HG02588 (cell line): ENCODE measurements around the gene UBTF.

Experiments
- ATAC-seq: cut with Tn5 transposase; IDR thresholded peaks from one replicate; pipeline ENCODE4 v1.9.1; 2021; ENCODE audit warnings: mild to moderate bottlenecking, moderate library complexity; ENCODE audit not compliant: unreplicated experiment

UBTF gene

GRCh38 chr17:44198721-44199552, 20.5 kb downstream of the UBTF start:
- peak; percentile 28 for ATAC-seq

- no peak for ATAC-seq
These were observed 21.3 kb downstream of the UBTF start for GRCh38 chr17:44197980-44198720.

- no peak for ATAC-seq
These were observed 22.4 kb downstream of the UBTF start for GRCh38 chr17:44197107-44197506.

- no peak for ATAC-seq
These were observed 26.0 kb downstream of the UBTF start for GRCh38 chr17:44193326-44194084.

- ATAC-seq, result no peak
These were observed 26.7 kb downstream of the UBTF start for GRCh38 chr17:44192750-44193149.

GRCh38 chr17:44191941-44192496, 27.5 kb downstream of the UBTF start:
- ATAC-seq, result no peak

- no peak for ATAC-seq
These were observed 28.1 kb downstream of the UBTF start for GRCh38 chr17:44191369-44191768.

GRCh38 chr17:44190481-44190880, 29.0 kb downstream of the UBTF start:
- ATAC-seq, result no peak

GRCh38 chr17:44188576-44189403, 30.7 kb downstream of the UBTF start:
- no peak for ATAC-seq

- peak; percentile 41 for ATAC-seq
These were observed 32.2 kb downstream of the UBTF start for GRCh38 chr17:44187131-44187899.

- peak; percentile 80 for ATAC-seq
These were observed 33.0 kb downstream of the UBTF start, which contains the start of gene TMUB2 for GRCh38 chr17:44186307-44187130. Gene TMUB2 (plus strand): TSS chr17:44186972. CDS start chr17:44187709, 737 bp downstream.

GRCh38 chr17:44184212-44184810, 35.2 kb downstream of the UBTF start:
- ATAC-seq, result no peak

- no peak for ATAC-seq
These were observed 36.5 kb downstream of the UBTF start for GRCh38 chr17:44183024-44183423.

- ATAC-seq, result no peak
These were observed 41.3 kb downstream of the UBTF start for GRCh38 chr17:44178133-44178532.

- no peak for ATAC-seq
These were observed 41.8 kb downstream of the UBTF start for GRCh38 chr17:44177640-44178039.

GRCh38 chr17:44176671-44177501, 42.6 kb downstream of the UBTF start:
- no peak for ATAC-seq

GRCh38 chr17:44176257-44176656, 43.2 kb downstream of the UBTF start:
- ATAC-seq, result no peak
